Natural killer cell (primary cell): ENCODE measurements around the gene NPHP4. TPM values are rescaled to one million over a fixed set of nuclear protein-coding genes. Genes with fewer than 3 reads are reported as not detected.

Experiments used
- ATAC-seq, 3 donors: fragments of 150-1000 bp in 2 of 3; fragments of 200-7000 bp in 1 of 3; cut with Tn5 transposase; 1 replicate in 1 of 3; 2 replicates in 2 of 3; pipeline ENCODE4 v1.10.0; 2021; ENCODE audit warnings: mild to moderate bottlenecking in 2 of 3, moderate library complexity in 2 of 3
- DNase-seq, 2 donors: peaks; one replicate each; pipeline versions ENCODE4 v3.0.0 to v3.0.0-alpha.2; 2013 to 2021; ENCODE audit warnings: mixed read lengths in 1 of 2
- H3K27ac ChIP-seq: one replicate; pipeline ENCODE4 v1.5.1; 2013; ENCODE audit warnings: mild to moderate bottlenecking, low read length
- H3K27me3 ChIP-seq: one replicate; pipeline ENCODE4 v1.6.1; 2013; ENCODE audit warnings: low read length; ENCODE audit not compliant: control insufficient read depth, insufficient read depth
- H3K36me3 ChIP-seq: one replicate; pipeline ENCODE4 v1.6.1; 2013; ENCODE audit warnings: low read length; ENCODE audit not compliant: control insufficient read depth, insufficient read depth
- H3K4me1 ChIP-seq: one replicate; pipeline ENCODE4 v1.6.1; 2013; ENCODE audit warnings: low read length; ENCODE audit not compliant: control insufficient read depth, insufficient read depth
- H3K4me3 ChIP-seq: one replicate; pipeline ENCODE4 v1.5.1; 2013; ENCODE audit warnings: low read length
- H3K9me3 ChIP-seq: one replicate; pipeline ENCODE4 v1.6.1; 2013; ENCODE audit warnings: low read length; ENCODE audit not compliant: control insufficient read depth, insufficient read depth
- H3K27ac Mint-ChIP-seq, 2 donors: one replicate each; pipeline ENCODE4 v1.8.0; 2022; ENCODE audit warnings: mild to moderate bottlenecking in 2 of 2, mixed read lengths in 2 of 2, moderate library complexity in 1 of 2
- H3K27me3 Mint-ChIP-seq, 2 donors: one replicate each; pipeline ENCODE4 v1.8.0; 2022; ENCODE audit warnings: low read depth in 2 of 2, mixed read lengths in 2 of 2
- H3K36me3 Mint-ChIP-seq: one replicate; pipeline ENCODE4 v1.8.0; 2022; ENCODE audit warnings: mixed read lengths
- H3K4me1 Mint-ChIP-seq, 2 donors: one replicate each; pipeline ENCODE4 v1.8.0; 2022; ENCODE audit warnings: mixed read lengths in 2 of 2
- H3K4me3 Mint-ChIP-seq: one replicate; pipeline ENCODE4 v1.8.0; 2022; ENCODE audit warnings: mild to moderate bottlenecking, moderate library complexity, mixed read lengths
- H3K9me3 Mint-ChIP-seq, 2 donors: one replicate each; pipeline ENCODE4 v1.8.0; 2022; ENCODE audit warnings: mixed read lengths in 2 of 2
- WGBS: methylation state at CpG from one replicate; pipeline ENCODE4 v1.1.7; 2013; ENCODE audit warnings: missing lambda C conversion rate; ENCODE audit not compliant: insufficient coverage; 5-methylcytosine and 5-hydroxymethylcytosine counted together
- intact Hi-C: fragments of 100-400 bp; cut with micrococcal nuclease; formaldehyde crosslinking; loops from one replicate; pipeline ENCODE4 v1.14.2; 2022
- total RNA-seq, 4 donors: library from RNA; stranded (reverse); fragments of 120-200 nt in 1 of 4; gene quantifications; one replicate each; pipeline versions ENCODE4 v1.2.3 to v1.2.4, GENCODE V29; 2013 to 2022
- TF ChIP-seq, protein P1 (sequence below): fragments of 200-600 bp; IDR thresholded peaks from one replicate; pipeline ENCODE4 v1.8.0; 2022; ENCODE audit warnings: antibody characterized with exemption

Gene NPHP4
- total RNA-seq, 3 donors from 2014 or later (not counting 1 experiment from before 2014, with no cell fraction given): 6.3 to 14.7 (median 10.1) TPM

DNA sequence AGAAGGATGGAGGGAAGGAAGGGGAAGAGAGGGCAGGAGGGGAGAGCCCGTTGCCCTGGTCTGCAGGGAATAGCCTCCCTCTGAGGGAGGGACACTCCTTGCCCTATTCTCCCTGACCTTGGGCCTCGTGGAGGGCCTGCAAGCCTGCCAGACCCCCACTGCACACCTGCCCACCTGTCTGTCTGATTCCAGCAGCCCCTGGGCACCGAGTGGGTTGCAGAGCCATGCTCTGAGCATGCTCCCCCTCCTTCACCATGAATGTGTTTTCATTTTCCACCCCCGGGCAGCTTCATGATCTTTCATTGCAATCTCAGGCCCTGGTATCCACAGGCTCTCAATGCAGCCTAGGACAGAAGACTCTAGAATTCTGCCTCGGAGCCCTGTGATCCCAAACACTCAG lies 5.1 kb upstream of the NPHP4 start:
- Histone ChIP-seq H3K27ac (no peak overlapping the region), H3K27me3 (no peaks in the 10 kb centered on the region), H3K4me3 (no peak overlapping the region), H3K36me3 (peaks cover 15% of the 10 kb centered on the region), H3K4me1 (peaks cover 35% of the 10 kb centered on the region), H3K9me3 (no peaks in the 10 kb centered on the region)
- H3K27ac Mint-ChIP-seq: peak overlapping the region in 1 of 2 donors; percentile 31
- no peaks in the 10 kb centered on the region for H3K36me3 Mint-ChIP-seq
- TF ChIP-seq, protein P1, sequence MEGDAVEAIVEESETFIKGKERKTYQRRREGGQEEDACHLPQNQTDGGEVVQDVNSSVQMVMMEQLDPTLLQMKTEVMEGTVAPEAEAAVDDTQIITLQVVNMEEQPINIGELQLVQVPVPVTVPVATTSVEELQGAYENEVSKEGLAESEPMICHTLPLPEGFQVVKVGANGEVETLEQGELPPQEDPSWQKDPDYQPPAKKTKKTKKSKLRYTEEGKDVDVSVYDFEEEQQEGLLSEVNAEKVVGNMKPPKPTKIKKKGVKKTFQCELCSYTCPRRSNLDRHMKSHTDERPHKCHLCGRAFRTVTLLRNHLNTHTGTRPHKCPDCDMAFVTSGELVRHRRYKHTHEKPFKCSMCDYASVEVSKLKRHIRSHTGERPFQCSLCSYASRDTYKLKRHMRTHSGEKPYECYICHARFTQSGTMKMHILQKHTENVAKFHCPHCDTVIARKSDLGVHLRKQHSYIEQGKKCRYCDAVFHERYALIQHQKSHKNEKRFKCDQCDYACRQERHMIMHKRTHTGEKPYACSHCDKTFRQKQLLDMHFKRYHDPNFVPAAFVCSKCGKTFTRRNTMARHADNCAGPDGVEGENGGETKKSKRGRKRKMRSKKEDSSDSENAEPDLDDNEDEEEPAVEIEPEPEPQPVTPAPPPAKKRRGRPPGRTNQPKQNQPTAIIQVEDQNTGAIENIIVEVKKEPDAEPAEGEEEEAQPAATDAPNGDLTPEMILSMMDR: no peak
- DNase-seq: no peak
- ATAC-seq: no peak
- intact Hi-C loops: no loop called here
- H3K27me3 Mint-ChIP-seq: no peaks in the 10 kb centered on the region
- peaks cover 25 to 56% of the 10 kb centered on the region in 2 donors for H3K4me1 Mint-ChIP-seq
- H3K4me3 Mint-ChIP-seq: peak overlapping the region; percentile 6
- 91% methylated on average over 5 of the region's 5 CpGs for WGBS
- H3K9me3 Mint-ChIP-seq: no peaks in the 10 kb centered on the region

DNA sequence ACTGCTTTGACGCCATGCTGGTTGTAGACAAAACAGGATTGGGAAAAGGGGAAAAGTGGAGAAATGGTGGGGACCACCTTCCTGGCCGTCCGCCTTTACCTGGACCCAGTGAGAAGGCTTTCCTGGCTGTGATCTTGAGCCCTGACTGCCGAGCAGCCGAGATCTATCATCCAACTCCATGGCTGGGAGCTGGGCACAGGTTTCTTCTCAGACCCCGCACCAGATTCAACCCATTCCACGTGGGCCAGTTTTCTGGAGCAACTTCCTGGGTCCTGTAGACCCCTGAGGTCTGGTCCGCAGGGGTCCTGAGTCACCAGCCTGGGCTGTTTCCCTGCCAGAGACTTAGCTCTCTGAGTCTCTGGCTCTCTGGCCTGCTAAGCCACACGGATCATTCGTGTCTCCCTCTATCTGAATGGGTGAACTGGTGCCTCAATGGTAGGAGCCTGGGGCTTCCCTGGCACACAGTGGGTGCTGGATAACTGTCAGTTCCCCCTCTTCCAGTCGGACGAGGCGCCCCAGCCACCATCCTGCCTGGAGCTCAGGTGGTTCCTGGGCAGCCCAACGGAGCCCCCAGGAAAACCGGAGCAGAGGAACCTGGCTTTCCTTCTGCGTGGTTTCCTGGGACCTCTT lies 4.5 kb upstream of the NPHP4 start:
- Mint-ChIP-seq H3K27me3 (no peaks in the 10 kb centered on the region), H3K4me3 (no peak overlapping the region), H3K36me3 (no peaks in the 10 kb centered on the region), H3K27ac (no peak overlapping the region), H3K4me1 (peaks cover 25 to 58% of the 10 kb centered on the region in 2 donors), H3K9me3 (no peaks in the 10 kb centered on the region)
- Histone ChIP-seq H3K27ac (no peak overlapping the region), H3K9me3 (no peaks in the 10 kb centered on the region), H3K4me3 (no peak overlapping the region), H3K4me1 (peaks cover 30% of the 10 kb centered on the region), H3K36me3 (peaks cover 15% of the 10 kb centered on the region), H3K27me3 (no peaks in the 10 kb centered on the region)
- 94% methylated on average over 15 of the region's 16 CpGs for WGBS
- no peak for DNase-seq
- no peak for ATAC-seq
- intact Hi-C loops: no loop called here
- TF ChIP-seq, protein P1: no peak

DNA sequence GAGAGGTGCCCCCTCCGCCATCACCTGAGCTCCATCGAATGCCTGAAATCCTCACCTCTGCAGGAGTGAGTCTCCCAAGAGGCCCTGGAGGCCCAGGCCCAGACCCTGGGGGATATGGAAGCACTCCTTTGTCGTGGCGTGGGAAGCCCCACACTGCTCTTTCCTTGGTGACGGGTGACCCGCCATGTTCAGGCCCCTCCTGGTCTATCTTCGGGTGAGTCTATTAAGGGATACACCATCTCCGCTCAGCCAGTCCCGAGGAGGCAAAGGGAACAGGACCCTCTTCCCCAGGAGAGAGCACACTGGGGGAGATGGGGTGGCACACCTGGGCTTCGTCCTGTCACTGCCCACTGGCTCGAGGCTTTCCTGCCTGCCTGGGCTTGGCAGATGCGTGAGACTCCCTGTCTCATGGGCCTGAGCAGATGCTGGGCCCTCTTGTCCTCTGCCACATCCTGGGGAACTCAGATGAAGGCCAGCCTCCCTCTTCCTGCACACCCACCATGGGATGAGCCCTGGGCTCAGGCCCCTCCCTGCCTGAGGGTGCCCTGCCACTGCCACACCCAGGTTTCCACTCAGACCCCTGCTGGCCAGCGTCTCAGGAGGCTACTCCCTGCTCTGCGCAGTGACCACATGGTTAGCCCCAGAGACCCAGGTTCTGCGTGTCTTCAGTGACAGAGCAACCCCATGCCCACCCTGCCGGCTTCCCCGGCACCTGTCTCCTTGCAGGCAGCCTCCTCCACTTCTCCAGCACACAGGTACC lies 3.8 kb upstream of the NPHP4 start:
- Histone ChIP-seq H3K9me3 (no peaks in the 10 kb centered on the region), H3K4me1 (peaks cover 34% of the 10 kb centered on the region), H3K27me3 (no peaks in the 10 kb centered on the region), H3K27ac (no peak overlapping the region), H3K36me3 (peaks cover 15% of the 10 kb centered on the region), H3K4me3 (no peak overlapping the region)
- WGBS: 97% methylated on average over 17 of the region's 17 CpGs
- DNase-seq (no peak), ATAC-seq (no peak)
- TF ChIP-seq, protein P1: no peak
- H3K4me1 Mint-ChIP-seq: peaks cover 28 to 63% of the 10 kb centered on the region in 2 donors
- H3K4me3 Mint-ChIP-seq: peak overlapping the region; percentile 17
- no peaks in the 10 kb centered on the region for H3K36me3 Mint-ChIP-seq
- intact Hi-C loops: no loop called here
- no peaks in the 10 kb centered on the region for H3K9me3 Mint-ChIP-seq
- no peaks in the 10 kb centered on the region for H3K27me3 Mint-ChIP-seq
- H3K27ac Mint-ChIP-seq: peak overlapping the region in 1 of 2 donors; percentile 97
